Measurements from ENCODE around the gene CACNA2D2.

CACNA2D2 gene

DNA sequence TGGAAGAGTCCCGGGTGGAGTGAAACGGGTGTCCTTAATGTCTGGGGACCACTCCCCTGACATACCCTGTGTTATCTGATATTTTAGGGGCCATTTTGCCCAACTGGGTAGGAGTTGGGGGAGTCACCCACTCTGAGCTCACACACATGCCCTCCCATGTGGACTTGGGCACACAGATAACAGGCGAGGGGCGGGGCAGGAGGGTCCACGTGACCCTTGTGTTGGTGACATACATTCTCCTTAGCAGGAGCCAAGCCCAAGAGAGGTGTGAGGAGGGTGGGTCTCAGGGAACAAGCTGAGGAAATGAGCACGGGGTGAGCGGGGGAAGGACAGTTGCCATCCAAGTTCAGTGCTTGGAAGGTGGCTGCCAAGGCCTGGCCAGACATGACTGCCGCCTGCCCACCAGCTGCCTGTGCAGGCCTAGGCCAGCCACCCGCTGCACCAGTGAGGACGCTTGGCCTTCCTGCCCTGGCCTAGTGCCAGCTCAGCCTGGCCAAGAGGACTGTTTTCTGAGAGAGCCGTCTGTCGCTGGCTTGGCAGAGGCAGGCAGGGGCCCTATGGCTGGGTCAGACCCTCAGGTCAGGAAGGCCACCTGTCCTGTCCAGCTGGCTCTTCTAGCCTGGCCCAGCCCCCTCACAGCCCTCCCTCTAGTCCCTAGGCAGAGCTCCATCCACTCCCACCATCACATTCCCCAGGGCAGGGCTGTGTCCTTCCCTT lies 112.8 kb downstream of the CACNA2D2 start:
- H3K9ac ChIP-seq (ENCODE audit: low read length in 5 of 5), result no peak overlapping the region
- H3K4me1 ChIP-seq (ENCODE audit: control insufficient read depth in 5 of 5, insufficient read depth in 5 of 5, low read length in 5 of 5), result peaks cover 0 to 22% (median 12%) of the 10 kb centered on the region in 5 donors
- H3K27me3 ChIP-seq (ENCODE audit: control insufficient read depth in 5 of 5, insufficient read depth in 4 of 5, low read length in 5 of 5), result no peaks in the 10 kb centered on the region
- H3K4me3 ChIP-seq (ENCODE audit: low read depth in 1 of 5, low read length in 5 of 5), result no peak overlapping the region
- H3K36me3 ChIP-seq (ENCODE audit: control insufficient read depth in 5 of 5, insufficient read depth in 5 of 5, low read length in 5 of 5), result no peaks in the 10 kb centered on the region
- no peaks in the 10 kb centered on the region for H3K9me3 ChIP-seq (ENCODE audit: control insufficient read depth in 5 of 5, low read length in 5 of 5)
- H3K27ac ChIP-seq (ENCODE audit: low read depth, low read length), result no peak overlapping the region

DNA sequence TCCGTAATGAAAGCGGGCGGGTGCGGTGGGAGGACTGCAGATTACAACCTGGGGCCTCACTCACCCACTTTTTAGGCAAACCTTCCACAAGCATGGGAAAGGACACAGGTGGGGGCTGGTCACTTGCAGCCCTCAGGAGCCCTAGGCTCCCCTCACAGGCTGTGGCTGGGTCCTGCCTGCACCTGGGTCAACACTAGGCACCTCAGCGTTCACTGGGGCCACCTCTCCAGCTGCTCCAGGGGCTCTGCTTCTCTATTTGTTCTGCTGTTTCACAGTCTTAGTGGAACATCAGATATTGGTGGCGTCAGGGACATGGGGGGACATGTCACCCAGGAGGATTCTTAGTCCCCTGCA lies 114.0 kb downstream of the CACNA2D2 start:
- H3K9ac ChIP-seq (ENCODE audit: low read length in 5 of 5), result no peak overlapping the region
- H3K27ac ChIP-seq (ENCODE audit: low read depth, low read length), result no peak overlapping the region
- H3K9me3 ChIP-seq (ENCODE audit: control insufficient read depth in 5 of 5, low read length in 5 of 5), result no peaks in the 10 kb centered on the region
- no peak overlapping the region for H3K4me3 ChIP-seq (ENCODE audit: low read depth in 1 of 5, low read length in 5 of 5)
- H3K36me3 ChIP-seq (ENCODE audit: control insufficient read depth in 5 of 5, insufficient read depth in 5 of 5, low read length in 5 of 5), result no peaks in the 10 kb centered on the region
- H3K27me3 ChIP-seq (ENCODE audit: control insufficient read depth in 5 of 5, insufficient read depth in 4 of 5, low read length in 5 of 5), result no peaks in the 10 kb centered on the region
- H3K4me1 ChIP-seq (ENCODE audit: control insufficient read depth in 5 of 5, insufficient read depth in 5 of 5, low read length in 5 of 5), result peaks cover 0 to 17% (median 12%) of the 10 kb centered on the region in 5 donors

DNA sequence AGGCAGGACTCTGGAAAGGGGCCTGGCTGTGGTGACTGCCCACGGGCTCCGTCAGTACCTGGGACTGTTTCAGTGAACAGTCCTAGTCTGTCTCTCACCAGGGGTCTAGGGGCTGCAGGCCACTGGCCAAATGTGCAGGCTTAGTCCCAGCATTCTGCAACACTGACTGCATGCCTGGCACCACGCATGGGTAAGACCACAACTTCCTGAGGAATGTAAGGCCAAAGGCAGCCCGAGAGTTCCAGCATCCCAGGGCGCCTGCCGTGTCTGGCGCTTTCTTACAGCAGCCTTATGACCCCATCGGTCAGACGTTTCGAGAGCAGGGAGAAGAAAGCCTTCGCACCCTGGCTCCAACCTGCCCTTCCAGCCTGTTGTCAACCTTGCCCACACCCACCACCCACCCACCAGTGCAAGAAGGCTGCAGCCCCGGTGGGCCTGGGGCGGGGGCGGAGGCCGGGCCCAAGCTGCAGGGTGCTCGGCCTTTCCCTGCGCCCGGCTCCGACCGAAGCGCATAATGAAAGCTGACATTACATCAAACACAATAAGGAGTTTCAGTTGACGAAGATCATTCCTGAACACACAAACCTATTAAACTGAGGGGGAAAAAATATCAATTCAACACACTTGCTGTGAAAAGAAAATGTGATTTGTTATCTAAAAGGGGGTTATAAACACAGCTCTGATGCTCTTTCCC lies 114.6 kb downstream of the CACNA2D2 start:
- H3K27ac ChIP-seq (ENCODE audit: low read depth, low read length), result no peak overlapping the region
- H3K36me3 ChIP-seq (ENCODE audit: control insufficient read depth in 5 of 5, insufficient read depth in 5 of 5, low read length in 5 of 5), result no peaks in the 10 kb centered on the region
- peaks cover 0 to 17% (median 12%) of the 10 kb centered on the region in 5 donors for H3K4me1 ChIP-seq (ENCODE audit: control insufficient read depth in 5 of 5, insufficient read depth in 5 of 5, low read length in 5 of 5)
- no peaks in the 10 kb centered on the region for H3K27me3 ChIP-seq (ENCODE audit: control insufficient read depth in 5 of 5, insufficient read depth in 4 of 5, low read length in 5 of 5)
- H3K9ac ChIP-seq (ENCODE audit: low read length in 5 of 5), result no peak overlapping the region
- H3K4me3 ChIP-seq (ENCODE audit: low read depth in 1 of 5, low read length in 5 of 5), result no peak overlapping the region
- H3K9me3 ChIP-seq (ENCODE audit: control insufficient read depth in 5 of 5, low read length in 5 of 5), result no peaks in the 10 kb centered on the region

DNA sequence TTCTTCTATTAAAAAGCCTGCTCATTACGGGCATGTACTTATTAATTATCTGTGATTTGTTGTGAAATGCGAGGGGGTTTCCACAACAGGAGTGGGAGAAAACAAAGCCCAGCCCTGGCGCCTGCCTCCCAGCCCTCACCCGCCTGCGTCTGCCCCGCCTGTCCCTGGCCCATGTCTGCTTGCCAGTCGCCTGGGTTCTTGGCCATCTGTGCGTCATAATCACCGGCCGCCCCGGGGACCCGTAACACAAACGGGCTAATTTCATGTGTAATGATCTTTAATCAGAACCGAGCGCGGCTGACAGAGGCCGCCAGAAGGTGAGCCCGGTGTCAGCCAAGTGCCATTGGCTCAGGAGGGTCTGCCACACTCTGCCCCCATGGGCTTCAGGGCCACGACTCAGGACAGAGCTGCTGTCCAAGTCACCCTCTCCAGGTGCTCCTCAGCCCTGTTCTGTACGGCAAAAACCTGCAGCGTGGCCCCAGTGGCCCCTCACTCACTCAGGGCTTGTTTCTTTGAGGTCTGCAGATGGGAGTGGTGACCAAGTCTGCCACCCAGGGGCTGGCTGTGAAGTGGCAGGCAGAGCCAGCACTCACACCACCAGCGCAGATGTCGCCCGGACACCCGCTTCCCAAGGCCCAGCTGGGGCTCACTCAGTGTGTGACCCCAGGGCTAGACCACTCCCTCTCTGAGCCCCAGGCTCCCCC lies 115.3 kb downstream of the CACNA2D2 start:
- Histone ChIP-seq H3K27me3 (ENCODE audit: control insufficient read depth in 5 of 5, insufficient read depth in 4 of 5, low read length in 5 of 5) (no peaks in the 10 kb centered on the region), H3K4me1 (ENCODE audit: control insufficient read depth in 5 of 5, insufficient read depth in 5 of 5, low read length in 5 of 5) (peaks cover 0 to 17% (median 12%) of the 10 kb centered on the region in 5 donors), H3K9me3 (ENCODE audit: control insufficient read depth in 5 of 5, low read length in 5 of 5) (no peaks in the 10 kb centered on the region), H3K27ac (ENCODE audit: low read depth, low read length) (no peak overlapping the region), H3K9ac (ENCODE audit: low read length in 5 of 5) (no peak overlapping the region), H3K4me3 (ENCODE audit: low read depth in 1 of 5, low read length in 5 of 5) (no peak overlapping the region), H3K36me3 (ENCODE audit: control insufficient read depth in 5 of 5, insufficient read depth in 5 of 5, low read length in 5 of 5) (no peaks in the 10 kb centered on the region)

DNA sequence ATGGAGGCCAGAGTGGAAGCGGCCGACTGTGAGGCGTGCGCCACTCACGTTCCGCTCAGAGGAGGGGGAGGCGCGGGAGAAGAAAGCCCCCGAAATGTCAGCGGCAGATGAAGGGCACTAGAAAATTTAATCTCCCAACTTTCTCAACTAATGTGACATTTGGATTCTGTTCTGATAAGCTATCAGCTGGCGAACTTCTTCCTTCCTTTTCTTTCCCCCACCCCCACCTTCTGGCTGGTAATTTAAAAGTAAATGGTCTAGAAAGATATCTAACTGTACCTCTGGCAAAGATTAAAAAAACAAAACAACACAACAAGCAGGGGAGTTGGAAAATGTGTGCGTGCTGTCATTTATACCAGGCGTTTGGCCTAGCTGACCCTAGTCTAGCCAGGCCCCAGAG lies 117.7 kb downstream of the CACNA2D2 start:
- H3K9me3 ChIP-seq (ENCODE audit: control insufficient read depth in 5 of 5, low read length in 5 of 5), result no peaks in the 10 kb centered on the region
- no peak overlapping the region for H3K9ac ChIP-seq (ENCODE audit: low read length in 5 of 5)
- H3K4me3 ChIP-seq (ENCODE audit: low read depth in 1 of 5, low read length in 5 of 5), result no peak overlapping the region
- H3K36me3 ChIP-seq (ENCODE audit: control insufficient read depth in 5 of 5, insufficient read depth in 5 of 5, low read length in 5 of 5), result no peaks in the 10 kb centered on the region
- H3K27me3 ChIP-seq (ENCODE audit: control insufficient read depth in 5 of 5, insufficient read depth in 4 of 5, low read length in 5 of 5), result no peaks in the 10 kb centered on the region
- no peak overlapping the region for H3K27ac ChIP-seq (ENCODE audit: low read depth, low read length)
- H3K4me1 ChIP-seq (ENCODE audit: control insufficient read depth in 5 of 5, insufficient read depth in 5 of 5, low read length in 5 of 5), result peaks cover 0 to 5% (median 2%) of the 10 kb centered on the region in 5 donors

DNA sequence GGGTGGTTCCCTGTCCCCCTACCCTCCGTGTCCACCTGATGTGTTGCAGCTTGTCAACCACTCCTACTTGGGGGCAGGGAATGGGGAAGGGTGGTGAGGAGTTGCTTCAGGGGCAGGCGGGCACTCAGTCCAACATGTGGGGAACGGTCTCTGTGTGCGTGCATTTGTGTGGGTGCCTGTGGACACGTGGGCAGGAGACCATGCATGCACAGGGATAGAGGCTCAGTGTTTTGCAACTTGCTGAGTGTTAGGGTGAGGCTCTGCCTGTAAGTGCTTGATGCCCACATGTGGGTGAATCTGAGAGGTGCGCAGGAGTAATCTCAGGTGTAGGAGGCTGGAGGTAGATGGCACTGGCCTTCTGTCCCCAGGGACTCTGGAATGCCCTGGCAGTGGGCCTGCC lies 119.7 kb downstream of the CACNA2D2 start:
- no peak overlapping the region for H3K4me3 ChIP-seq (ENCODE audit: low read depth in 1 of 5, low read length in 5 of 5)
- no peak overlapping the region for H3K9ac ChIP-seq (ENCODE audit: low read length in 5 of 5)
- H3K27me3 ChIP-seq (ENCODE audit: control insufficient read depth in 5 of 5, insufficient read depth in 4 of 5, low read length in 5 of 5), result peaks cover 0 to 3% (median 0%) of the 10 kb centered on the region in 5 donors
- no peak overlapping the region for H3K27ac ChIP-seq (ENCODE audit: low read depth, low read length)
- no peaks in the 10 kb centered on the region for H3K9me3 ChIP-seq (ENCODE audit: control insufficient read depth in 5 of 5, low read length in 5 of 5)
- no peaks in the 10 kb centered on the region for H3K4me1 ChIP-seq (ENCODE audit: control insufficient read depth in 5 of 5, insufficient read depth in 5 of 5, low read length in 5 of 5)
- no peaks in the 10 kb centered on the region for H3K36me3 ChIP-seq (ENCODE audit: control insufficient read depth in 5 of 5, insufficient read depth in 5 of 5, low read length in 5 of 5)

DNA sequence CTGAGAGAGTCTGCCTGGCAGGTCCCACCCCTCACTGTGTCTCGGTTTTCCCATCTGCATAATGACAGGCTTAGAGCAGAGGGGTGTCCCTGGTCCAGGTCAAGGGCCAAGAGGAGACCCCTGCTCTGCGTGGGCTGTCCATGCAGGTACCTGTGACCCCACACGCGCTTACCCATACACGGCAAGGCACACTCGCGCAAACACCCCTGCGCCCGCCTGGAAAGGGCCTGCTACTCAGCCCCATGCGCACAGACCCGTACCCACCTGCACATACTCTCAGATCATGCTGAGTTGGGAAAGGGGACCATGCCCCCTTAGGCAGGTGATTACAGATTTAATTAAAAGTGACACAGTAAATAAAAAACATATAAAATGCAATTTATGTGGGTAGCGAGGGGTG lies 120.7 kb downstream of the CACNA2D2 start:
- no peak overlapping the region for H3K4me3 ChIP-seq (ENCODE audit: low read depth in 1 of 5, low read length in 5 of 5)
- no peaks in the 10 kb centered on the region for H3K4me1 ChIP-seq (ENCODE audit: control insufficient read depth in 5 of 5, insufficient read depth in 5 of 5, low read length in 5 of 5)
- H3K9me3 ChIP-seq (ENCODE audit: control insufficient read depth in 5 of 5, low read length in 5 of 5), result no peaks in the 10 kb centered on the region
- H3K27me3 ChIP-seq (ENCODE audit: control insufficient read depth in 5 of 5, insufficient read depth in 4 of 5, low read length in 5 of 5), result peaks cover 0 to 3% (median 0%) of the 10 kb centered on the region in 5 donors
- H3K9ac ChIP-seq (ENCODE audit: low read length in 5 of 5), result no peak overlapping the region
- H3K36me3 ChIP-seq (ENCODE audit: control insufficient read depth in 5 of 5, insufficient read depth in 5 of 5, low read length in 5 of 5), result no peaks in the 10 kb centered on the region
- H3K27ac ChIP-seq (ENCODE audit: low read depth, low read length), result no peak overlapping the region

DNA sequence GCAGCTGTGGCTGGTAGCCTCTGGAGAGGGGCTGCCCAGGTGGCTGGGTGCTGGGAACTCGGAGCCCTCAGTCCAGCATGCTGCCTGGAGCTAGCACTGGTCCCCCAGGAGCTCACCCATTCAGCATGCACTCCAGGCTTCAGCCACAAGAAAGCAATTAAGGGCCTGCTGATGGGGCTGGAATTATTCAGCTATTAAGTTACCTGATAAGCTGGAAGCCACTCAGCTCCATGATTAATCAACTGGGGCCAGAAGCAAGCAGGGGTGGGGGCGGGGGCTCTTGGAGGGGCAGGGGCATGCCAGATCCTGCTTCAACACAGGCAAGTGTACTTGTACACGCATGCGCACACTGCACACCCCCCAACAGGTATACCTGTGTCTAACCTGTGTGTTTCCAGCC lies 122.1 kb downstream of the CACNA2D2 start:
- Histone ChIP-seq H3K4me1 (ENCODE audit: control insufficient read depth in 5 of 5, insufficient read depth in 5 of 5, low read length in 5 of 5) (no peaks in the 10 kb centered on the region), H3K4me3 (ENCODE audit: low read depth in 1 of 5, low read length in 5 of 5) (no peak overlapping the region), H3K36me3 (ENCODE audit: control insufficient read depth in 5 of 5, insufficient read depth in 5 of 5, low read length in 5 of 5) (no peaks in the 10 kb centered on the region), H3K27ac (ENCODE audit: low read depth, low read length) (no peak overlapping the region), H3K9ac (ENCODE audit: low read length in 5 of 5) (no peak overlapping the region), H3K9me3 (ENCODE audit: control insufficient read depth in 5 of 5, low read length in 5 of 5) (no peaks in the 10 kb centered on the region), H3K27me3 (ENCODE audit: control insufficient read depth in 5 of 5, insufficient read depth in 4 of 5, low read length in 5 of 5) (peaks cover 0 to 3% (median 0%) of the 10 kb centered on the region in 5 donors)

DNA sequence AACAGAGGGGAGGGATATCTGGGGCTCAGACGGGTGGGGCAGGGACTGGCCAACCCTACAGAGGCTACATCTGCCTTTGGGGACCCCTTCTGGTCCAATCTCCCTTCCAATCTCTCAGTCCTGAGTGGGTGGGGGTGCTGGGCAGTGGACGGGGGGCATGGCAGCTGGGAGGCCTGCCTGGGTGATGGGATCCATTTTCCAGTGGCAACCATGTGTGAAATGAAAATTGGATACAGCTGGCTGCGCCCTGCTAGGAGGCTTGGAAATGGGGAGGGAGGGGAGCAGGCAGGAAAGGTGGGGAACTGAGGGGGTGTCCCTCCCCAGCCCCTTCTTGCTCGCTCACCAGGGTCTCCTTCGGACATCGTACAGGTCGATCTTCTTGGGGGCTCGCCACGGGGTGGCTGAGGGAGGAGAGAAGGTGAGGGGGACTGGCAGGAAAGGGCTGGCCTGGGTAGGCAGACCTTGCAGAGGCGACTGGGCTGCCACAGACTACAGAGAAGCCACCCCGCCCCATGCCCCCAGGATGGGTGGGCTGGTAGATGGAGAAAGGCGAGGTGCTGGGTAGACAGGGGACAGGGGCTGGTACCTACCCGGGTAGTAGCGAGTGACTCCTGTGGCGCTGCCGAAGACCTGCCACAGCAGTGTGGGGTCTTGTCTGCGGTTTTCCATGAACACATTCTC lies 122.9 kb downstream of the CACNA2D2 start:
- peaks cover 0 to 7% (median 0%) of the 10 kb centered on the region in 5 donors for H3K27me3 ChIP-seq (ENCODE audit: control insufficient read depth in 5 of 5, insufficient read depth in 4 of 5, low read length in 5 of 5)
- H3K36me3 ChIP-seq (ENCODE audit: control insufficient read depth in 5 of 5, insufficient read depth in 5 of 5, low read length in 5 of 5), result no peaks in the 10 kb centered on the region
- H3K9ac ChIP-seq (ENCODE audit: low read length in 5 of 5), result no peak overlapping the region
- H3K4me3 ChIP-seq (ENCODE audit: low read depth in 1 of 5, low read length in 5 of 5), result no peak overlapping the region
- no peak overlapping the region for H3K27ac ChIP-seq (ENCODE audit: low read depth, low read length)
- H3K9me3 ChIP-seq (ENCODE audit: control insufficient read depth in 5 of 5, low read length in 5 of 5), result no peaks in the 10 kb centered on the region
- H3K4me1 ChIP-seq (ENCODE audit: control insufficient read depth in 5 of 5, insufficient read depth in 5 of 5, low read length in 5 of 5), result no peaks in the 10 kb centered on the region

DNA sequence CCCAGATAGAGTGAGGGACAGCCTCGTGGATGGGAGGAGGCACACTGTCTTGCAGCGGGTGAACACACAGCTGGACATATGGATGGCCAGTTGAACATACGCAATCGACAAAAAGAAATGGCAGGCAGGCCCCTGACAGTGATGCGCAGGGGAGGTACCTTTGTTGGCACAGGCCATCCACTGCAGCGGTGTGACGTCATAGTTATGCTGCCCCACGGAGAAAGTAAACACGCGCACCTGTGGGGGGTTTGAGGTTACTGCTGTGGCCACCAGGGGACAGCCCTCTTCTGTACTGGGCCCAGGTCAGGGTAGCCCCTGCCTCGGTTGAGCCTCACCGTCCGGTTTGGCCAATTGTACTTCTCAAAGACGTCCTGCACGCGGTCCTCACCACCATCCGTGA lies 124.7 kb downstream of the CACNA2D2 start:
- Histone ChIP-seq H3K9ac (ENCODE audit: low read length in 5 of 5) (no peak overlapping the region), H3K27me3 (ENCODE audit: control insufficient read depth in 5 of 5, insufficient read depth in 4 of 5, low read length in 5 of 5) (peaks cover 0 to 12% (median 0%) of the 10 kb centered on the region in 5 donors), H3K9me3 (ENCODE audit: control insufficient read depth in 5 of 5, low read length in 5 of 5) (no peaks in the 10 kb centered on the region), H3K4me1 (ENCODE audit: control insufficient read depth in 5 of 5, insufficient read depth in 5 of 5, low read length in 5 of 5) (no peaks in the 10 kb centered on the region), H3K27ac (ENCODE audit: low read depth, low read length) (no peak overlapping the region), H3K4me3 (ENCODE audit: low read depth in 1 of 5, low read length in 5 of 5) (no peak overlapping the region), H3K36me3 (ENCODE audit: control insufficient read depth in 5 of 5, insufficient read depth in 5 of 5, low read length in 5 of 5) (no peaks in the 10 kb centered on the region)
